ENCODE results near the gene NCK2. TPM values are rescaled to one million over a fixed set of nuclear protein-coding genes. Genes with fewer than 3 reads are reported as not detected.

The NCK2 gene
- total RNA-seq, 4 donors from 2014 or later: 14.7 to 47.5 (median 29.3) TPM

GRCh38 chr2:105800953-105801635 lies 56.4 kb downstream of the NCK2 start:
- TF ChIP-seq CTCF (IDR thresholded peaks at IDR 0.05): no peak
- TF ChIP-seq POLR2A (IDR thresholded peaks at IDR 0.05): no peak
- H3K4me1 ChIP-seq: peaks cover 0 to 22% of the 10 kb centered on the region in 2 donors
- no peaks in the 10 kb centered on the region for H3K27me3 ChIP-seq
- no peak overlapping the region for H3K4me3 ChIP-seq
- H3K9me3 ChIP-seq: no peaks in the 10 kb centered on the region
- intact Hi-C loops (cut with DNase I; ENCODE audit: low total_unique reads): no loop called here
- no peak overlapping the region for H3K27ac ChIP-seq
- no peak for DNase-seq
- H3K36me3 ChIP-seq: no peaks in the 10 kb centered on the region

- TF ChIP-seq POLR2A (IDR thresholded peaks at IDR 0.05): no peak
- Histone ChIP-seq H3K4me1 (peaks cover 0 to 13% of the 10 kb centered on the region in 2 donors), H3K27ac (no peak overlapping the region), H3K4me3 (no peak overlapping the region), H3K9me3 (no peaks in the 10 kb centered on the region), H3K36me3 (no peaks in the 10 kb centered on the region), H3K27me3 (no peaks in the 10 kb centered on the region)
- no peak for DNase-seq
- intact Hi-C loops (cut with DNase I; ENCODE audit: low total_unique reads): no loop called here
These were observed 57.2 kb downstream of the NCK2 start for GRCh38 chr2:105801961-105802360.

- Histone ChIP-seq H3K27ac (no peak overlapping the region), H3K27me3 (no peaks in the 10 kb centered on the region), H3K36me3 (no peaks in the 10 kb centered on the region), H3K4me3 (no peak overlapping the region), H3K9me3 (no peaks in the 10 kb centered on the region), H3K4me1 (peaks cover 0 to 9% of the 10 kb centered on the region in 2 donors)
- intact Hi-C loops (cut with DNase I; ENCODE audit: low total_unique reads): no loop called here
- DNase-seq: no peak
- no peak for TF ChIP-seq CTCF (IDR thresholded peaks at IDR 0.05)
- TF ChIP-seq POLR2A (IDR thresholded peaks at IDR 0.05): no peak
These were observed 57.9 kb downstream of the NCK2 start for GRCh38 chr2:105802587-105802986.

GRCh38 chr2:105803337-105803736 lies 58.6 kb downstream of the NCK2 start:
- H3K36me3 ChIP-seq: no peaks in the 10 kb centered on the region
- H3K9me3 ChIP-seq: no peaks in the 10 kb centered on the region
- no peak overlapping the region for H3K27ac ChIP-seq
- TF ChIP-seq POLR2A (IDR thresholded peaks at IDR 0.05) (no peak), CTCF (IDR thresholded peaks at IDR 0.05) (no peak)
- no peaks in the 10 kb centered on the region for H3K27me3 ChIP-seq
- intact Hi-C loops (cut with DNase I; ENCODE audit: low total_unique reads): no loop called here
- DNase-seq: no peak
- H3K4me1 ChIP-seq: peaks cover 0 to 6% of the 10 kb centered on the region in 2 donors
- H3K4me3 ChIP-seq: no peak overlapping the region

- Histone ChIP-seq H3K4me1 (peaks cover 0 to 1% of the 10 kb centered on the region in 2 donors), H3K4me3 (no peak overlapping the region), H3K9me3 (no peaks in the 10 kb centered on the region), H3K36me3 (no peaks in the 10 kb centered on the region), H3K27ac (no peak overlapping the region), H3K27me3 (no peaks in the 10 kb centered on the region)
- TF ChIP-seq CTCF (IDR thresholded peaks at IDR 0.05): no peak
- TF ChIP-seq POLR2A (IDR thresholded peaks at IDR 0.05): no peak
- DNase-seq: no peak
- intact Hi-C loops (cut with DNase I; ENCODE audit: low total_unique reads): no loop called here
These were observed 59.1 kb downstream of the NCK2 start for GRCh38 chr2:105803773-105804172.
